Retina (tissue), 1 donor: ENCODE measurements around the gene UBE2D2.
"Not testable (repeated sequence)": the region's sequence is repeated elsewhere in the genome, so short reads cannot be mapped to it uniquely, and the experiment has no call there.

ENCODE experiments used
- DNase-seq: peaks from one replicate; pipeline ENCODE4 v3.0.0-alpha.2; 2016

UBE2D2 gene

GRCh38 chr5:139549162-139549894, 11.8 kb upstream of the UBE2D2 start:
- no peak for DNase-seq

GRCh38 chr5:139550051-139550872, 10.9 kb upstream of the UBE2D2 start:
- DNase-seq: not testable (repeated sequence)

GRCh38 chr5:139551191-139551889, 9.8 kb upstream of the UBE2D2 start:
- no peak for DNase-seq

GRCh38 chr5:139552893-139553575, 8.1 kb upstream of the UBE2D2 start:
- DNase-seq: no peak

GRCh38 chr5:139554264-139554663, 6.9 kb upstream of the UBE2D2 start:
- DNase-seq: no peak

GRCh38 chr5:139557811-139558210, 3.3 kb upstream of the UBE2D2 start:
- no peak for DNase-seq

- DNase-seq: no peak
Measured at GRCh38 chr5:139561655-139562451, 714 bp downstream of the UBE2D2 start.

- DNase-seq: no peak
Measured at GRCh38 chr5:139562847-139563246, 1.7 kb downstream of the UBE2D2 start.

- DNase-seq: no peak
Measured at GRCh38 chr5:139565411-139566305, 4.5 kb downstream of the UBE2D2 start.

GRCh38 chr5:139566611-139567010, 5.5 kb downstream of the UBE2D2 start:
- no peak for DNase-seq

GRCh38 chr5:139569270-139569955, 8.3 kb downstream of the UBE2D2 start:
- no peak for DNase-seq

- no peak for DNase-seq
Measured at GRCh38 chr5:139571543-139571942, 10.4 kb downstream of the UBE2D2 start.

GRCh38 chr5:139571966-139572365, 10.8 kb downstream of the UBE2D2 start:
- DNase-seq: no peak

- no peak for DNase-seq
Measured at GRCh38 chr5:139574641-139575312, 13.6 kb downstream of the UBE2D2 start.

- DNase-seq: no peak
Measured at GRCh38 chr5:139575313-139575646, 14.1 kb downstream of the UBE2D2 start.

- DNase-seq: no peak
Measured at GRCh38 chr5:139575751-139576150, 14.6 kb downstream of the UBE2D2 start.

GRCh38 chr5:139577689-139578290, 16.7 kb downstream of the UBE2D2 start:
- no peak for DNase-seq

GRCh38 chr5:139578325-139578724, 17.2 kb downstream of the UBE2D2 start:
- no peak for DNase-seq

- DNase-seq: not testable (repeated sequence)
Measured at GRCh38 chr5:139582181-139582580, 21.0 kb downstream of the UBE2D2 start.
